PFSK-1 (cell line): ENCODE measurements around the gene CNTN5.

Experiments used
- FOXP2 ChIP-seq: optimal IDR thresholded peaks from 2 replicates; pipeline ENCODE3; 2011; ENCODE audit warnings: borderline replicate concordance, control low read depth, inconsistent platforms; ENCODE audit not compliant: insufficient read depth; ENCODE audit errors: extremely low read length, extremely low read depth
- POLR2AphosphoS5 ChIP-seq: IDR thresholded peaks from 2 replicates; pipeline ENCODE4 v1.6.1; 2012; ENCODE audit warnings: low read depth, mild to moderate bottlenecking, control low read depth, low read length, moderate library complexity
- SIN3A ChIP-seq: IDR thresholded peaks from 2 replicates; pipeline ENCODE4 v1.6.1; 2012; ENCODE audit warnings: mild to moderate bottlenecking, low read length, moderate library complexity, borderline replicate concordance; ENCODE audit not compliant: insufficient read depth
- TAF1 ChIP-seq: IDR thresholded peaks from 2 replicates; pipeline ENCODE4 v1.6.1; 2012; ENCODE audit warnings: low read length, control low read depth, borderline replicate concordance; ENCODE audit not compliant: insufficient read depth
- TF ChIP-seq, protein P1 (sequence below), 2 experiments: IDR thresholded peaks; 2 replicates each; pipeline versions ENCODE4 v1.6.1 to v1.8.0; 2011 to 2012; ENCODE audit warnings: low read depth in 2 of 2, low read length in 2 of 2, control low read depth in 1 of 2, inconsistent platforms in 1 of 2, mild to moderate bottlenecking in 1 of 2, moderate library complexity in 1 of 2; ENCODE audit not compliant: insufficient read depth in 1 of 2

Gene CNTN5

DNA sequence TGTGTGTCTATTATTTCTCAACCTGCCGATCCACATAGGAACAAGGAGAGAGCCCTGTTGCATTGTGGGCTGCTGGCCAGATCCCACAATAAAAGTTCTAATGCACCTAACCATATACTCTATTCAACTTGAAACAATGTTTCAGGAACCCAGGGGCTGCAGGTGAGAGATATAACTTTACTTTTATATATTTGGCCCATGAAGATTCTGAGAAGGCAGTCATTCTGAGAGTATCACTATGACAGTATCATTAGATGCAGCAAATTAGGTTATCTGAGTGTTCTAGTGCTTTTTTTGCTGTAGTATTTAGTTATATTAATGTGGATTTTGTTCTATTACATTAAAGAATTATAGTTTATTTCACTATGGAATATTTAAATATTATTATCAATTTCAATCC, 1011.2 kb downstream of the CNTN5 start:
- TF ChIP-seq SIN3A (no peak), TAF1 (no peak), FOXP2 (no peak), POLR2AphosphoS5 (no peak)
- TF ChIP-seq, protein P1, sequence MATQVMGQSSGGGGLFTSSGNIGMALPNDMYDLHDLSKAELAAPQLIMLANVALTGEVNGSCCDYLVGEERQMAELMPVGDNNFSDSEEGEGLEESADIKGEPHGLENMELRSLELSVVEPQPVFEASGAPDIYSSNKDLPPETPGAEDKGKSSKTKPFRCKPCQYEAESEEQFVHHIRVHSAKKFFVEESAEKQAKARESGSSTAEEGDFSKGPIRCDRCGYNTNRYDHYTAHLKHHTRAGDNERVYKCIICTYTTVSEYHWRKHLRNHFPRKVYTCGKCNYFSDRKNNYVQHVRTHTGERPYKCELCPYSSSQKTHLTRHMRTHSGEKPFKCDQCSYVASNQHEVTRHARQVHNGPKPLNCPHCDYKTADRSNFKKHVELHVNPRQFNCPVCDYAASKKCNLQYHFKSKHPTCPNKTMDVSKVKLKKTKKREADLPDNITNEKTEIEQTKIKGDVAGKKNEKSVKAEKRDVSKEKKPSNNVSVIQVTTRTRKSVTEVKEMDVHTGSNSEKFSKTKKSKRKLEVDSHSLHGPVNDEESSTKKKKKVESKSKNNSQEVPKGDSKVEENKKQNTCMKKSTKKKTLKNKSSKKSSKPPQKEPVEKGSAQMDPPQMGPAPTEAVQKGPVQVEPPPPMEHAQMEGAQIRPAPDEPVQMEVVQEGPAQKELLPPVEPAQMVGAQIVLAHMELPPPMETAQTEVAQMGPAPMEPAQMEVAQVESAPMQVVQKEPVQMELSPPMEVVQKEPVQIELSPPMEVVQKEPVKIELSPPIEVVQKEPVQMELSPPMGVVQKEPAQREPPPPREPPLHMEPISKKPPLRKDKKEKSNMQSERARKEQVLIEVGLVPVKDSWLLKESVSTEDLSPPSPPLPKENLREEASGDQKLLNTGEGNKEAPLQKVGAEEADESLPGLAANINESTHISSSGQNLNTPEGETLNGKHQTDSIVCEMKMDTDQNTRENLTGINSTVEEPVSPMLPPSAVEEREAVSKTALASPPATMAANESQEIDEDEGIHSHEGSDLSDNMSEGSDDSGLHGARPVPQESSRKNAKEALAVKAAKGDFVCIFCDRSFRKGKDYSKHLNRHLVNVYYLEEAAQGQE (IDR thresholded peaks at IDR 0.05; ENCODE audit: insufficient read depth in 1 of 2, low read depth in 2 of 2, low read length in 2 of 2) = no peak

DNA sequence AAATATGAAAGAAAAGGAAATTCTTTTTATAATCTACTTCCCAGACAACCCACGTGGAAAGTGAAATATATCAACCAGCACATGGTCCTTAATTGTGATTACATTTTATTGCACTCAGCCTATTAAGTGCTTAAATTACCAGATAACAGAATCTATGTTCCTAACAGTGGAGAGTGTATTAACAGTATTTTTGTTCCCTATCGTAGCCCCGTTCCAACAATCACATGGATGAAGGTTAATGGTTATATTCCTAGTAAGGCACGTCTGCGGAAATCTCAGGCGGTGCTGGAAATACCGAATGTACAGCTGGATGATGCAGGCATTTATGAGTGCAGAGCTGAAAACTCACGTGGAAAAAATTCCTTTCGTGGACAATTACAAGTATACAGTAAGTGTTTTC, 1040.3 kb downstream of the CNTN5 start:
- TF ChIP-seq POLR2AphosphoS5 (no peak), TAF1 (no peak), FOXP2 (no peak), SIN3A (no peak)
- TF ChIP-seq, protein P1 (IDR thresholded peaks at IDR 0.05; ENCODE audit: insufficient read depth in 1 of 2, low read depth in 2 of 2, low read length in 2 of 2) = no peak

DNA sequence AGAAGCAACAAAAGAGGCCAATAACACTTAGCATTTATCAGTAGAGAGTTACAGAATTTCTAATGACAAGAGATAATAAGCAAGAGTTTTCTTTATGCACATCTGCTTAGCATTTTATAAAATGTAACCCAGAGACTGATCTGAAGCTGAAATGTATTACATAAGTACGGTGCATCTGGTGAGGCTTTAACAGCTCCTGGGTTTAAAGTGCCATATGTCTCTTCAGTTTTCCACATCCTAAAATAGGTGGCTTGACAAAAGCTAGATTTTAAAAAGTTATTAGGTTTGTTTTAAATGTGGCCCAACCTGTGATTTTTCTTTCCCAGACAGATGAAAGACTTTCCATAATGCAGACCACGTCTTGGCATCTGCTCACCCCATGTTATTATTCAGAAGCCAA, 1045.7 kb downstream of the CNTN5 start:
- TF ChIP-seq, protein P1 (IDR thresholded peaks at IDR 0.05; ENCODE audit: insufficient read depth in 1 of 2, low read depth in 2 of 2, low read length in 2 of 2) = no peak
- TF ChIP-seq SIN3A (no peak), FOXP2 (no peak), TAF1 (no peak), POLR2AphosphoS5 (no peak)

DNA sequence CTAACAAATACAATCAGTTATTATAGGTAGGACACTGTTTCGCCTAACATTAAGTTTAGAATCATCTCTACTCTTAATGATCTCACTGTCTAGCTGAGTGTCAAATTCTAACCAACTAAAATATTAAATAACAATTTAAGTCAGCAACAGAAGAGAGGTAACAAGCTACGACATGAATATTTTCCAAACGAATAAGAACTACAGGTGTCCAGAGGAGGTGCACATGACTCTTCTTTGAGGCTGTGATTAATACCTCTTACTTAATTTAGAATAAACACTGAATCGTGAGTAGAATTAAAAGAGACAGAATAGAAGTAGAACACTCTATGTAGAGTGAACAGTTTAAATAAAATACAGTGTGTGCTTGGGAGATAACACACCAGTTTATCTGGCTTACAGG, 1047.4 kb downstream of the CNTN5 start:
- TF ChIP-seq FOXP2 (no peak), POLR2AphosphoS5 (no peak), SIN3A (no peak), TAF1 (no peak)
- TF ChIP-seq, protein P1 (IDR thresholded peaks at IDR 0.05; ENCODE audit: insufficient read depth in 1 of 2, low read depth in 2 of 2, low read length in 2 of 2) = no peak

DNA sequence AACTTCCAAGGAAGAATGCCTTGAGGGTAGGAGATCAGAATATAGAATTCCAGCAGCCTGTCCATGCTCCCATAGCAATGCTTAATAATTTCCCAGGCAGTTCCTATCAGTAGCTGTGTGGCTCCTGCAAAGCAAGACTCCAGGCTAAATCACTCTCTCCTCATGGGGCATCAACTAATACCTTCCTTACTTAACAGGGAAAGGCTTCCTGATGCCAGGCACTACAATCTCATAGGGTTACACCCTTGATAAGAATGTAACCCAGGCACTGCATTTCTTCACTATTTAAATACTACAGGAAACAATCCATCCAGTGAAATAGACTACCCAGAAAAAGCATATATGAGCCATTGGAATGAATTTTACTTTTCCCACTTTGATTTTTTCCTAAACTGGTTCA, 1051.4 kb downstream of the CNTN5 start:
- TF ChIP-seq SIN3A (no peak), TAF1 (no peak), POLR2AphosphoS5 (no peak), FOXP2 (no peak)
- TF ChIP-seq, protein P1 (IDR thresholded peaks at IDR 0.05; ENCODE audit: insufficient read depth in 1 of 2, low read depth in 2 of 2, low read length in 2 of 2) = no peak
